MCF 10A (cell line): ENCODE measurements around the gene SLAMF7. TPM values are rescaled to one million over a fixed set of nuclear protein-coding genes. Genes with fewer than 3 reads are reported as not detected.

Source experiments
- BruUV-seq: library from RNA; stranded (reverse); fragments of 400-500 nt; replicated peaks from 2 replicates; lab custom pipeline; 2021; lab: Mats Ljungman, UMichigan
- CTCF ChIA-PET: fragments of 300-600 bp; sonication (Branson Sonifier 250); formaldehyde crosslinking; extraction: SDS; loops from one replicate; lab custom pipeline; 2021; ENCODE audit warnings: antibody characterized with exemption, inconsistent platforms; lab: Yijun Ruan, JAX
- POLR2A ChIA-PET: fragments of 300-600, 350-650 bp; sonication (Branson Sonifier 250); formaldehyde crosslinking; extraction: SDS; loops from one replicate; lab custom pipeline; 2020; ENCODE audit warnings: antibody characterized with exemption, inconsistent platforms; lab: Yijun Ruan, JAX
- DNase-seq: peaks from one replicate; pipeline ENCODE4 v3.0.0-alpha.2; 2018; ENCODE audit not compliant: unreplicated experiment
- H3K27ac Mint-ChIP-seq: one replicate; pipeline ENCODE4 v1.8.0; 2022; ENCODE audit warnings: mild to moderate bottlenecking, low read depth, mixed read lengths; ENCODE audit not compliant: unreplicated experiment
- H3K27me3 Mint-ChIP-seq: one replicate; pipeline ENCODE4 v1.8.0; 2022; ENCODE audit warnings: mixed read lengths; ENCODE audit not compliant: insufficient read depth, unreplicated experiment
- H3K36me3 Mint-ChIP-seq: one replicate; pipeline ENCODE4 v1.8.0; 2022; ENCODE audit warnings: mild to moderate bottlenecking, moderate library complexity, mixed read lengths; ENCODE audit not compliant: insufficient read depth, unreplicated experiment
- H3K4me1 Mint-ChIP-seq: one replicate; pipeline ENCODE4 v1.8.0; 2022; ENCODE audit warnings: mixed read lengths; ENCODE audit not compliant: insufficient read depth, unreplicated experiment
- H3K4me3 Mint-ChIP-seq: one replicate; pipeline ENCODE4 v1.8.0; 2022; ENCODE audit warnings: mild to moderate bottlenecking, moderate library complexity, mixed read lengths; ENCODE audit not compliant: unreplicated experiment
- H3K9me3 Mint-ChIP-seq: one replicate; pipeline ENCODE4 v1.8.0; 2022; ENCODE audit warnings: mixed read lengths; ENCODE audit not compliant: unreplicated experiment
- CTCF ChIP-seq: fragments of 200-600 bp; IDR thresholded peaks from one replicate; pipeline ENCODE4 v1.8.0; 2022; ENCODE audit warnings: antibody characterized with exemption, mild to moderate bottlenecking; ENCODE audit not compliant: unreplicated experiment
- intact Hi-C: fragments of 100-400 bp; cut with micrococcal nuclease; formaldehyde crosslinking; loops from 2 replicates; pipeline ENCODE4 v1.14.1; 2022
- total RNA-seq: library from RNA; stranded (reverse); gene quantifications from 2 replicates; pipeline ENCODE4 v1.2.3, GENCODE V29; 2022

The SLAMF7 gene
- total RNA-seq, 1 experiment from 2014 or later: 8.6 TPM

GRCh38 chr1:160744852-160745520, 5.9 kb downstream of the SLAMF7 start:
- Mint-ChIP-seq H3K36me3 (peaks cover 11% of the 10 kb centered on the region), H3K9me3 (no peaks in the 10 kb centered on the region), H3K27me3 (no peaks in the 10 kb centered on the region), H3K27ac (no peak overlapping the region), H3K4me1 (peaks cover 12% of the 10 kb centered on the region), H3K4me3 (no peak overlapping the region)
- no TSS peak for BruUV-seq
- TF ChIP-seq CTCF: no peak
- no peak for DNase-seq
- ChIA-PET CTCF (interaction anchor here (0.5 to 1.8 kb wide), 8 partner anchors 12 to 336 kb away, joined by 3 to 4 read pairs (median 4); partner anchors contain the start of gene ITLN2), POLR2A (interaction anchor here (0.6 to 1.7 kb wide), 7 partner anchors 12 to 1814 kb away, joined by 3 to 7 read pairs (median 3); no protein-coding TSS in a partner anchor)
- intact Hi-C loops: no loop called here

- Mint-ChIP-seq H3K36me3 (peaks cover 11% of the 10 kb centered on the region), H3K9me3 (no peaks in the 10 kb centered on the region), H3K27ac (no peak overlapping the region), H3K4me3 (no peak overlapping the region), H3K27me3 (no peaks in the 10 kb centered on the region), H3K4me1 (peaks cover 12% of the 10 kb centered on the region)
- no peak for DNase-seq
- no TSS peak for BruUV-seq
- no peak for TF ChIP-seq CTCF
- ChIA-PET CTCF (interaction anchor here (0.5 to 1.8 kb wide), 5 partner anchors 35 to 337 kb away, joined by 3 to 4 read pairs (median 3); partner anchors contain the start of gene ITLN2), POLR2A (interaction anchor here (0.7 to 1.7 kb wide), 4 partner anchors 11 to 266 kb away, joined by 3 to 7 read pairs (median 4); no protein-coding TSS in a partner anchor)
- intact Hi-C loops: no loop called here
These were observed 6.5 kb downstream of the SLAMF7 start for GRCh38 chr1:160745551-160745950.

- H3K4me1 Mint-ChIP-seq: peaks cover 12% of the 10 kb centered on the region
- ChIA-PET POLR2A (interaction anchor here (0.8 kb wide), 1 partner anchor 9 kb away, joined by 5 read pairs; no protein-coding TSS in a partner anchor), CTCF (interaction anchor here (0.8 to 4.3 kb wide), 6 partner anchors 14 to 206 kb away, joined by 3 to 22 read pairs (median 4); no protein-coding TSS in a partner anchor)
- no peak for TF ChIP-seq CTCF
- no peak for DNase-seq
- peaks cover 11% of the 10 kb centered on the region for H3K36me3 Mint-ChIP-seq
- H3K9me3 Mint-ChIP-seq: no peaks in the 10 kb centered on the region
- no peaks in the 10 kb centered on the region for H3K27me3 Mint-ChIP-seq
- H3K4me3 Mint-ChIP-seq: no peak overlapping the region
- intact Hi-C loops: no loop called here
- BruUV-seq: no TSS peak
- no peak overlapping the region for H3K27ac Mint-ChIP-seq
These were observed 7.9 kb downstream of the SLAMF7 start for GRCh38 chr1:160746836-160747500.

GRCh38 chr1:160747717-160748116, 8.7 kb downstream of the SLAMF7 start:
- no TSS peak for BruUV-seq

More at GRCh38 chr1:160747717-160748116, 8.7 kb downstream of the SLAMF7 start:
- intact Hi-C loops: loop anchor here (1.0 kb wide), 2 partner anchors 21 to 83 kb away; no protein-coding TSS in a partner anchor
- TF ChIP-seq CTCF: no peak
- Mint-ChIP-seq H3K4me3 (no peak overlapping the region), H3K36me3 (peaks cover 11% of the 10 kb centered on the region), H3K27me3 (no peaks in the 10 kb centered on the region), H3K27ac (no peak overlapping the region), H3K4me1 (peaks cover 12% of the 10 kb centered on the region), H3K9me3 (no peaks in the 10 kb centered on the region)
- DNase-seq: no peak
- CTCF ChIA-PET: interaction anchor here (0.6 to 4.3 kb wide), 12 partner anchors 8 to 463 kb away, joined by 3 to 22 read pairs (median 3); partner anchors contain the start of genes KLHDC9, PEX19 and SLAMF7
- POLR2A ChIA-PET: interaction anchor here (0.7 to 1.8 kb wide), 4 partner anchors 9 to 968 kb away, joined by 3 to 10 read pairs (median 4); no protein-coding TSS in a partner anchor
